Fibroblast of skin of scalp (primary cell): ENCODE measurements around the gene LAMC3.

ENCODE experiments used
- DNase-seq: peaks from one replicate; pipeline ENCODE4 v3.0.0-alpha.2; 2013

LAMC3 gene

GRCh38 chr9:131013015-131013755 lies 4.2 kb downstream of the LAMC3 start:
- no peak for DNase-seq

- no peak for DNase-seq
Measured at GRCh38 chr9:131013771-131014676, 5.0 kb downstream of the LAMC3 start.

DNA sequence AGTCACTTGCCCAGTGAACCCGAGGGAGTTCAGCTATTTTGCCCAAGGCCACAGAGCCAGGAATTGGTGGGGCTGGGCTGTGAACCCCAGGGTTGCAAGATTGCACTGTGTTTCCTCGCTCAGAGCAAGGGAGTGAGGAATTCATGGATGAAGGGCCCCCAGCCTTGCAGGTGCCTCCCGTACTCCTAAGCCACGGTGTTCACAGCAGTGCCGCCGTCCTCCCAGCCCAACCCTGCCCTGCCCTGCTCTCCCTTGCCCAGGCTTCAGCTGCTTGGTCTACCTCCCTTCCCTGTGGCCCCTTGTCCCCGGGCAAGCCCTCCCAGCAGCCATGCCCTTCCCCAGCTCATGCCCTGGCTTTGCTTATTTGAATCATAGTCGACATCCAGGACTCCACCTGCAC lies 6.1 kb downstream of the LAMC3 start:
- DNase-seq: no peak

- DNase-seq: no peak
Measured at GRCh38 chr9:131015876-131016397, 7.0 kb downstream of the LAMC3 start.

DNA sequence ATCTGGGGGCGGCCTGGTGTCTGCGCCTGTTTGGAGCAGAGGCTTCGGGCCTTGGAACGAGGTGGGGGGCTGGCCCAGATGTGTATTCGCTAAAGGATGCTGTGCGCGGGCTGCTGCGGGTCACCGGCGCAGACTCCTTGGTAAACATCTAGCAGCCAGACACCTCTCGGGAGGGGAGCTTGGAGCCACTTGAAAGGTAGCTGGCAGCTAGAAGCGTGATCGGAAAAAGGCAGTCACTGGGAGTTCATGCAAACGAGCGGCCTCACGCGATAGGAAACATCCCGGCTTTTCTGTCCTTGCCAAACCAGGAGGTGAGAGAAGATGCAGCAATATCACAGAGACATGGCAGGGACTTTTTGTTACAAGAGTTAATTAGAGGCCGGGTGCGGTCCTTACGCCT lies 8.1 kb downstream of the LAMC3 start:
- DNase-seq: no peak

DNA sequence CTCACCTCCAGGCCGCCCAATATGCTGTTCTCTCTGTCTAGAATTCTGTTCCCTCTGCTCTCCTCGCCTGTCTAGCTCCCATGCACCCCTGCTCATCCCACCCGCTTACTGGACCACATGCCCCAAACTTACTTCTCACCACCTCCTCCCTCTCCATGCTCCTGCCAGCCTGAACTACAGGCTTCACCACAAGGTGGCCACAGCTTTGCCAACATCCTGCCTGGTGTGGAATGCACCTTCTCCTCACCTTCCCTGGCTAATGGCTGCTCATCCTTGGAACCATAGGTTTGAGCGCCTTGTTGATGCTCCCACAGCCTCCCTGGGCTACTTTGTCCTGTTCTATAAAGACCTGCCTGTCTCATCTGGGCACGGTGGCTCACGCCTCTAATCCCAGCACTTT lies 9.6 kb downstream of the LAMC3 start:
- DNase-seq: no peak

GRCh38 chr9:131019388-131020239 lies 10.6 kb downstream of the LAMC3 start:
- DNase-seq: peak; percentile 74

DNA sequence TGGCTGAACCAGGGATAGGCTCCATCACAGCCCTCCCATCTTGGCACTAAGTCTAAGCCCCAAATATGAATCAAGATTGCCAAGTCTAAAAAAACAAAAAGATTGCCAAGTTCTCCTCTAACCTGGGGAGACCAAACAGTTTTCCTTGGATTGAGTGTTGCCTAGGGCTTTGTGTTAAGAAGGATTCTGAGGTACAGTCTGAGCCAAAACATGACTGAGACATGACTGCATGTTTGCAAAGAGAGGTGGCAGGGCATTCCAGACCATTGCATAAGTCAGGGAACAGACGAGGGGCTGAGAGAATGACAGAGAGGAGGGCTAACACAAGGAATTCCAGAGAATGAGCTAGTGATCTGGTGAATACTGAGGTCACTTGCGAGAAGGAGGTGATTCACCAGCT lies 11.4 kb downstream of the LAMC3 start:
- peak; percentile 89 for DNase-seq

- DNase-seq: no peak
Measured at GRCh38 chr9:131020862-131021261, 11.9 kb downstream of the LAMC3 start.

DNA sequence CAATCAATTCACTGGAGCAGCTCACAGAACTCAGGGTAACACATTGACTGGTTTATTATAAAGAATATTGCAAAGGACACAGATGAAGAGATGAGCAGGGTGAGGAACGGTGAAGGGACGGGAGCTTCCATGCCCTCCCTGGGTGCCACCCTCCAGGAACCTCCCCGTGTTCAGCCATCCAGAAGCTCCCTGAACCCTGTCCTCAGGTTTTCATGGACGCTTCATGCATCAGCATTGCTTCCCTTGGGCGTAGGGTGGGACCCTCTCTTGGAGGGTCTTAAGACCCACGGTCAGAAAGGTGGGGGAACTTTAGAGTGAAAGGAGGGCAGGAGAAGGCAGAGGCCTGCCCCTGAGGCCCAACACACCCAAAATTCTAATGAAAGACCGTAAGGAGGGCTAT lies 12.8 kb downstream of the LAMC3 start:
- DNase-seq: no peak

- DNase-seq: no peak
Measured at GRCh38 chr9:131024978-131025868, 16.2 kb downstream of the LAMC3 start.

GRCh38 chr9:131025953-131026858 lies 17.2 kb downstream of the LAMC3 start:
- no peak for DNase-seq

DNA sequence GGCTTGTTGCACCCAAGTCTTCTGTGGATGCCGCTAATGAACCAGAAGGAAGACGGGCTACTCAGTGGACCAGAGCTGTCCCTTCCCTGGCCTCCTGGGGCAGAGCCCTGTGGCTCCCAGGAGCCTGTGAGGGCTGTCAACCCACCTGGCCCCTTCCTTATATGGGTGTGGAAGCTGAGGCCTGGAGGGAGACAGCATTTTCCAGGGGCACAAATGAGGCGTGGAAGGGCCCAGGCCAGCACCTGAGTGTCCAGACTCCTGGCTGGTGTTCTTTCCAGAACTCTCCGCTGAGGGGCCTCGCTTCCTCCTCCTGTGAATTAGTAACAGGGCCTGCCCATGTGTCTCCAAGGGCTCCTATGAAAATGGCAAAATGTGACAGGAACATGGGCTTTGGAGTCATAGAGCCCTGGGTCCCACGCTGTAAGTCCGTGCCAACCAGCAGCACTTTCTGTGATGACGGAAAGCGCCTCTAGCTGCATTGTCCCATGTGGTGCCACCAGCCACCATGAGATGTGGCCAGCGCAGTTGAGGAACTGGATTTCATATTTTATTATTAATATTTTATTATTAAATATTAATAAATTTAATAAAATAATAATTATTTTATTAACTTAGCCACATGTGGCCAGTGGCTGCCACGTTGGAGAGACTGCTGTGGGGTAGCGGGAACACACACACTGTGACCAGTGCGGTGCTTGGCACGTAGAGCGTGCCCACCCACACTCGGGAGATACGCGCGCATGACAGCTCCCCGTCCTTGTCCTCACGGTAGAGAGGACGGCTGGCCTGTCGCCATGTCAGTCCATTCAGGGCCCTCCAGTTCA lies 18.3 kb downstream of the LAMC3 start:
- DNase-seq: no peak

DNA sequence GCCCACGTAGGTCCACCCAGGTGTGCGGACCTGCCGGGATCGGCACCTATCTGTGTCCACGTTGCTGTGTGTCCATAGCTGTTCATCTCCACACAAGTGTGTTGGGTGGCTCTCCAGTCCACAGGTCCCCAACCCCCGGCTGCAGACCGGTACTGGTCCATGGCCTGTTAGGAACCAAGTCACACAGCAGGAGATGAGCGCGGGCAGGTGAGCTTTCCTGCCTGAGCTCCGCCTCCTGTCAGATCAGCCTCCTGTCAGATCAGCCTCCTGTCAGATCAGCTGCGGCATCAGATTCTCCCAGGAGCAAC lies 18.9 kb downstream of the LAMC3 start:
- no peak for DNase-seq

- no peak for DNase-seq
Measured at GRCh38 chr9:131028221-131028884, 19.4 kb downstream of the LAMC3 start.

- no peak for DNase-seq
Measured at GRCh38 chr9:131028931-131029573, 20.1 kb downstream of the LAMC3 start.

- no peak for DNase-seq
Measured at GRCh38 chr9:131029574-131029952, 20.6 kb downstream of the LAMC3 start.

DNA sequence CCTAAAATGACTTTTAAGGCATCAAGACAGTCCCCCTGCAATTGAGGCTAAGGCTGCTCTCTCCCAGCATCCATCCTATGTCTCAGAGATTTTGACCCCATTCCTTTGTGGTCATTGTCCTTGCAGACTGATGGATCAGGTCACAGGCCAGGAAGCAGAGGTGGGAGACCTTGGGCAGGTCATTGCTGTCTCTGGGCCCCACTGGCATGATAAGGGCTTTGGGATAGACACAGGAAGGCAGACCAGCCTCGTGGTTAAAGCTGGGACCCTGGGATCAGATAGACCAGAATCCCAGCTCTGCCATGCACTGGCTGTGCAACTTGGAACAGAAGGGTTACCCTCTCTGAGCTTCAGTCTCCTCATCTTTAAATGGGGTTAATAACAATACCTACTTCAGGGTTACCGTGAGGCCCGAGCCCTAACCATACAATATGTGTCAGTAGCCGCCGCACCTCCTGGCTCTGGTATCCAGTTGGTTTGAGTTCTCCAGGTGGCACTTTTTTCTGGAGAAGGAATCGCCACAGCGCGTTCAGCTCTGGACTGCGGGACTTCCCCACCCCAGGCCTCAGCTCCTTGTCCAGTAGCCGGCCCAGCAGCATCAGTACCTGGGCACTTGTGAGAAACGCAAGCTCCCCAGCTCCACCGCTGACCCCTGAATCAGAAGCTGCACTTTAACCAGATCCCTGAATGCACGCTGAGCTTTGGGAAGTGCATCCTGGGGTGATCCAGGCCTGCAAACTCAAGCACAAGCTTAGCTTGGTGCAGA lies 21.4 kb downstream of the LAMC3 start:
- no peak for DNase-seq
